SU-DHL-6 (cell line): Measurements from ENCODE around the gene IDS.

Source experiments
- CTCF ChIP-seq: fragments of 200-600 bp; sonication (generic); IDR thresholded peaks from one replicate; pipeline ENCODE4 v1.5.1; 2017; ENCODE audit warnings: antibody characterized with exemption, mild to moderate bottlenecking, low read length, moderate library complexity; ENCODE audit not compliant: insufficient read depth, poor library complexity, severe bottlenecking
- EZH2phosphoT487 ChIP-seq: fragments of 200-600 bp; sonication (generic), shearing (Covaris generic); conservative IDR thresholded peaks from 2 replicates; pipeline ENCODE4 v1.6.1; 2018; ENCODE audit warnings: mild to moderate bottlenecking, antibody characterized with exemption, low read length, moderate library complexity, mixed read lengths

DNA sequence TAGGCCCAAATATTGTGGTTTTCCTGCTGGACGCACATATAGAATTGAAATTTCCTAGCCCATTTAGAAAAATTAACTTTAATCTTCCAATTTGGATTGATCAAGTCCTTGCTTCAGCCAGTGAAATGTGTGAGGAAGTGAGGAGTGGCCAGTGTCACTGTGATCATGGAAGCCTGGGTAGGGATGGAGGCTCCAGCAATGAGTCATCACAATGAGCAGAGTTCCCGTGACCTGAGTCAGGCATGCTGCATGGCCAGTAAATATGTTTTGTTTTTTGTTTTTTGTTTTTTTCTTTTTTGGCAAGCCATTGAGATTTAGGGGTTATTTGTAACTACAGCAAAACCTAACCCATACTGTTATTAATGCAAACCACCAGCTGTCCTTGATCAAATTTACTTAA, 52.1 kb downstream of the IDS start:
- no peak for TF ChIP-seq CTCF
- no peak for TF ChIP-seq EZH2phosphoT487
